GM18498 (cell line): ENCODE results near the gene ANKRD13C.
A peak's percentile ranks its signal among the peaks of the same experiment; 100 is the strongest.

Source experiments
- ATAC-seq: cut with Tn5 transposase; IDR thresholded peaks from one replicate; pipeline ENCODE4 v1.9.1; 2021; ENCODE audit warnings: mild to moderate bottlenecking, moderate library complexity; ENCODE audit not compliant: unreplicated experiment

Gene ANKRD13C

GRCh38 chr1:70221238-70222121 lies 133.0 kb downstream of the ANKRD13C start, which contains the start of gene SRSF11:
TSS of gene SRSF11 (plus strand) at chr1:70221380. CDS start at chr1:70221637, 257 bp downstream.
- ATAC-seq, result peak; percentile 97

GRCh38 chr1:70220517-70221237 lies 133.8 kb downstream of the ANKRD13C start:
- ATAC-seq, result peak; percentile 2

- ATAC-seq, result no peak
These were observed 134.5 kb downstream of the ANKRD13C start for GRCh38 chr1:70220015-70220414.

GRCh38 chr1:70211541-70211940 lies 143.0 kb downstream of the ANKRD13C start:
- ATAC-seq, result no peak

DNA sequence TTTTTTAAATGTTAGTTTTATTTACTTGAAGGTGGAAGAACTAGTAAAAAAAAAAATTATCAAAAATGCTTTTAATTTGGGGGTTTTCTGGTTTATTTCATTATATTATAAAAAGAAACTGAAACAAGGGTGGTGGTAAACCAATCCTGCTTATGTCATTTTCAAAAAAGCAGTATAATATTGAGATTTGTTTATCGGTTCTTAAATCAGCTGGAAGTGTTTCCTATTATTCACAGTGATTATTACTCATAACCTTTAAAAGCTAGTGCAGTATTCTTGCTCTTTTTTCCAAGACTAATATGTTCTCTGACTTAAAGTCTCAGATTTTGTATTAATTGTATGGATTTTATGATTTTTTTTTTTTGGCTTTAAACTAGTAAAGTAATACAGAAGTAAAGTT lies 143.7 kb downstream of the ANKRD13C start:
- ATAC-seq, result no peak
